NCI-H2171 (cell line): ENCODE measurements around the gene EPM2AIP1.
"Not testable (repeated sequence)": the region's sequence is repeated elsewhere in the genome, so short reads cannot be mapped to it uniquely, and the experiment has no call there.

Experiments
- DNase-seq: peaks from one replicate; lab custom pipeline; 2025; lab: John Stamatoyannopoulos, UW

Gene EPM2AIP1

DNA sequence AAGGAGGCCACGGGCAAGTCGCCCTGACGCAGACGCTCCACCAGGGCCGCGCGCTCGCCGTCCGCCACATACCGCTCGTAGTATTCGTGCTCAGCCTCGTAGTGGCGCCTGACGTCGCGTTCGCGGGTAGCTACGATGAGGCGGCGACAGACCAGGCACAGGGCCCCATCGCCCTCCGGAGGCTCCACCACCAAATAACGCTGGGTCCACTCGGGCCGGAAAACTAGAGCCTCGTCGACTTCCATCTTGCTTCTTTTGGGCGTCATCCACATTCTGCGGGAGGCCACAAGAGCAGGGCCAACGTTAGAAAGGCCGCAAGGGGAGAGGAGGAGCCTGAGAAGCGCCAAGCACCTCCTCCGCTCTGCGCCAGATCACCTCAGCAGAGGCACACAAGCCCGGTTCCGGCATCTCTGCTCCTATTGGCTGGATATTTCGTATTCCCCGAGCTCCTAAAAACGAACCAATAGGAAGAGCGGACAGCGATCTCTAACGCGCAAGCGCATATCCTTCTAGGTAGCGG lies at the start of gene EPM2AIP1:
TSS of gene EPM2AIP1 (minus strand) at position 326 of the 520 bp plus-strand sequence. CDS start at position 272, 54 bp downstream.
- DNase-seq = no peak

GRCh38 chr3:37042712-37043111 lies 49.8 kb upstream of the EPM2AIP1 start:
- DNase-seq = not testable (repeated sequence)

GRCh38 chr3:37041546-37042195 lies 48.7 kb upstream of the EPM2AIP1 start:
- DNase-seq = no peak

DNA sequence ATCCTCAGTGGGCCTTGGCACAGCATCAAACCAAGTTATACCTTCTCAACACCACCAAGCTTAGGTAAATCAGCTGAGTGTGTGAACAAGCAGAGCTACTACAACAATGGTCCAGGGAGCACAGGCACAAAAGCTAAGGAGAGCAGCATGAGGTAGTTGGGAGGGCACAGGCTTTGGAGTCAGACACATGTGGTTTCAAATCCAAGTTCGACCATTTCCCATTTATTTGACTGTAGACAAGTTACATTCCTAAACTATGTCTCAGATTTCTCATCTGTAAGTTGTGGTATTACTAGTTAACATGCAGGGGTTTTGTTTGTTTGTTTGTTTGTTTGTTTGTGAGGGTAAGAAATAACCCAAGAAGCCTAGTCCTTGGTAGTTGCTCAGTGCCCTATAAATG lies 47.3 kb upstream of the EPM2AIP1 start:
- no peak for DNase-seq

DNA sequence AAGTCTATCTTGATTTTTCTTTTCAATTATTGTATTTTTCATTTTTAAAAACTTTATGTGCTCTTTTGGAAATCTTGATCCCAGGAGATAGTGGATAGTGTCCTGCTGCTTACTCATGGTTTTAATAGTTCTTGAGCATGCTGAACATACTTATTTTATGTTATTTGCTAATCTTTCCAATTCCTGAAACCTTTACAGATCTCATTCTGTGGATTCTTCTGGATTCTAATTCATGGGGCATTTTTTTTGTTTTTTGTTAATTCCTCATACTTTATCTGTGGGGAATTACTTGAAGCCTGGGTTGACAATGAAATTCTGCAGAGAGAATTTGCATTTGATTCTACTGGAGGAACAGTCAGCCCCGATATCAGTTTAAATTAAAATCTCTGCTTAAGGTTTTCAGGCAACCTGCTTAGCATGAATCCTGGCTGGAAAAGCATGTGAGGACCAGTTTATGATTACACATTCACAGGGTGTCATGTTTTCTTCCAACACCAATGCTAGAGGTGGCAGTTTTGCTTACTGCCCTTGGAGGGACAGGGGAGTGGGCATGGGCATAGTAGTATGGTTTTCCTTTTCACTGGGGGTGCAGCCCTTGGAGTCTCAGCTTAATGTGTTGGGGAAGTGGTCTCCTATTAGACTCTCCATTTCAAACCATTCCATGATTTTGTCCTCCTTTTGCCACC lies 46.4 kb upstream of the EPM2AIP1 start:
- DNase-seq = no peak

DNA sequence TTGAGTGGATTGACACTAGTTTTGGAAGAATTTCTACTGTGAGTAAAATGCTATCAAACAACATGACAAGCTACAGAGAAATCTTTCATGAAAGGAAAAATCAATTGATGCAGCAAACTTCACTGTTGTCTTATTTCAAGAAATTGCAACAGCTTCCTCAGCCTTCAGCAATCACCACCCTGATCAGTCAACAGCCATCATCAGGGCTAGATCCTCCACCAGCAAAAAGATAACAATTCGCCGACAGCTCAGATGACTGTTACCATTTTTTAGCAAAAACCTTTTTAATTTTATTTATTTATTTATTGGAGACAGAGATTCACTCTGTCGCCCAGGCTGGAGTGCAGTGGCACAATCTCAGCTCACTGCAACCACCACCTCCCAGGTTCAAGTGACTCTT lies 44.4 kb upstream of the EPM2AIP1 start:
- DNase-seq = no peak

- DNase-seq = no peak
These were observed 40.0 kb upstream of the EPM2AIP1 start for GRCh38 chr3:37032961-37033360.

DNA sequence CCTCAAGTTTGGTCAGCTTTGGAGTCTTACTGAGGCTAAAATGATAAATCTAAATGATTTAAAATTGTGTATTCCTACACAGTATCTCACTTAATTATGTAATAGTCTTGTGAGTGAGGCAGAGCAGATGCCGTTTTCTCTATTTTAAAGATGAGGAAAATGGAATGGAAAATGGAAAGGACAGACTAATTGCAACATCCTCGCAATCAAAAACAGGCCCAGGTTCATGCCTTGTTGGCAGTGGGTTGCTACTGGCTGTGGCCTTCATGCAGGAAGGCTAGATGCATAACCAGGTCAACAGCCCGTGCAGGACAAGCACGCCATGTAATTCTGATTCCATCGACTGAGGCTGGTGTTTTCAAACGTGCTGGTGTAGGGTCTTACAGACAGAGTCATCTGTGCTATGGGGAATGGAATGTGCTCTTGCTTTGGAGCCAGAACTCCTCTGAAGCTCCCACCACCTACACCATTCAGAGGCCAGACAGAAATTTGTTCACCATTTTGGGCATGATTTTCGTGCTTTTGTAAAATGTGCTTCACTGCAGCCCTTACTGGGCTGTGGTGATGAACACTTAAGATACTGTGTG lies 38.3 kb upstream of the EPM2AIP1 start:
- no peak for DNase-seq

DNA sequence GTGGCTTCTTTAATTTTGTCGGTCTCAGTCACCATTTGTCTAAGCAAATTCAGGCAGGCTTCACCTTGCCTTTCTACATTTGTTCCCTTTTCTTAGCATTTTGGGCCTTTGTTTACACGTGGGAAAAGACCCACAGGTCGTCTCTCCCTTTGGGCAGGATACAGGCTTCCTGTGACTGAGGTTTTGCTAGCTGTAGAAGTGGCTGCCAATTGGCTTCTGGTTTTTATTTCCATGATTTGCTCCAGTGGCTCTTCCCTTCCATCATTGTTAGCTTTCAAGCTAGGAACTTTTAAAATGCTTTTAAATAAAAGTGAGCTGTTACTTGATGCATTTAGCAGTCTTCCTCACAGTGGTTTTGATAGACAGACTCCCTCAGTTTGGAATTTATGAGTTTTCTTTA lies 37.7 kb upstream of the EPM2AIP1 start:
- DNase-seq = no peak

GRCh38 chr3:37029516-37030163 lies 36.7 kb upstream of the EPM2AIP1 start:
- no peak for DNase-seq

GRCh38 chr3:37029111-37029510 lies 36.2 kb upstream of the EPM2AIP1 start:
- DNase-seq = no peak

DNA sequence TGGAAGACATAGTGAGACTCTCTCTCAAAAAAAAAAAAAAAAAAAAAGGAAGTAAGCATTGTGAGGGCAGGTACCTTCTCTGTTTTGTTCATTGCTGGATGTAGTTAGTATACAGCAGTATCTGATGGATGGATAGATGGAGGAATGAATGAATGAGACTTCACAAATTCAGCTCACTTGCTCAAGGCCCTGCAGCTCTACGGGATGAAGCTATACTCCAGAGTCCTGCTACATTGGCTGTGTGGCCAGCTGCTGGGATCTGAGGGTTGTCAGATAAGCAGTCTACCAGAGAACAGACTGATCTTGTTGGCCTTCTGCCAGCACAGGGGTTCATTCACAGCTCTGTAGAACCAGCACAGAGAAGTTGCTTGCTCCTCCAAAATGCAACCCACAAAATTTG lies 35.4 kb upstream of the EPM2AIP1 start:
- no peak for DNase-seq

DNA sequence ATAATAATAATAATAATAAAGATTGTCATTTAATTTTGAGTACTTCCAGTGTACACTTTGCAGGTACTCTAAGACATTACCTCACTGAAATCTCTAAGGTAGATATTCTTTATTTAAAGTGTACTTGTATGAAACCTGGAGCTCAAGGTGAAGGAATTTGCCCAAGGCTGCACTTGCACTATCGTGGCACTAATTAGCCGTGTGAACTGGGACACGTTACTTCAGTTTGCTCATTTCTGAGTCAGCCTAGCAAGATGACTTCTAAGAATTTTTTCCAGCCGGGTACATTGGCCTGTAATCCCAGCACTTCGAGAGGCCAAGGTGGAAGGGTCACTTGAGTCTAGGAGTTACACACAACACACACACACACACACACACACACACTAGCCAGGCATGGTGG lies 33.9 kb upstream of the EPM2AIP1 start:
- DNase-seq = no peak

GRCh38 chr3:37025561-37026335 lies 32.8 kb upstream of the EPM2AIP1 start:
- no peak for DNase-seq

DNA sequence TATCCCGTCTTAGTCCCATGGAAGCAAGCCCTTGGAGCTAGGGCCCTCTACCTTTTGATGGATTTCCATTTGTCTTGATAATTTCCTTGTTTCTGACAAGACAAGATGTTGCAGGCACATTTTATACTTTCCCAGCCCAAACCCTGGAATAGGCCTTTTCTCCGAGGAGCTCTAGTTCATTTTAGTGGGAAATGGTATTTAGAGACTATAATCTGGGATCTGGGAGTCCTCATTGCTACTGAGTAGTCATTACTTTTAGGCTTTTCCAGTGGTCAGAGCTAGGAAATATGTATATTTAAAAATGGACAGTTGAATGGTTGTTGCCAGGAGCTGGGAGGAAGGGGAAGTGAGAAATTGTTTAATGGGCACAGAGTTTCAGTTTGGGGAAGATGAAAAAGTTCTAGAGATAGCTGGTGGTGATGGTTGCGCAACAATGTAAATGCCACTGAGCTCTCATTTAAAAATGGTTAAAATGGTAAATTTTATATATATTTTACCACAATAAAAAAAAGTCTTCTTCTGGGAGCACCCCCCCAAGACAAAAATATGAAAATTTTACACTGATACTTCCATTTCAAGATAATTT lies 32.0 kb upstream of the EPM2AIP1 start:
- DNase-seq = no peak

DNA sequence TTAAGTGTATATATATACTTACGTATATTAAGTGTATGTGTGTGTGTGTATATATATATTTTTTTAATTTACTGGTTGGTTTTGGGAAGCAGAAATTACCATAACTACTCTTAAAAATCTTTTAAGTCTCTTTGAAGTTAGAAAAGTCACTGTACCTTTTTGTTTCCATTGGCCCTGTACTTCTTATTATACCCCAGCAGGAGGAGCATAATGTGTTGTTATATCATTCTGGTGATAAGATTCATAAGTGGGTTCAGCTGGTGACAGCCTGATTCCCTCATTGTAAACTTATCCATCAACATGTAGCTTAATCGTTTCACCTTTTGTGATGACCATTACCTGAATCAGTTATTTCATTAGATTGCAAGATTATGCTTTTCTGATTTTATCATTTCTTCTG lies 31.2 kb upstream of the EPM2AIP1 start:
- DNase-seq = no peak

GRCh38 chr3:37017683-37018082 lies 24.8 kb upstream of the EPM2AIP1 start:
- DNase-seq = no peak

DNA sequence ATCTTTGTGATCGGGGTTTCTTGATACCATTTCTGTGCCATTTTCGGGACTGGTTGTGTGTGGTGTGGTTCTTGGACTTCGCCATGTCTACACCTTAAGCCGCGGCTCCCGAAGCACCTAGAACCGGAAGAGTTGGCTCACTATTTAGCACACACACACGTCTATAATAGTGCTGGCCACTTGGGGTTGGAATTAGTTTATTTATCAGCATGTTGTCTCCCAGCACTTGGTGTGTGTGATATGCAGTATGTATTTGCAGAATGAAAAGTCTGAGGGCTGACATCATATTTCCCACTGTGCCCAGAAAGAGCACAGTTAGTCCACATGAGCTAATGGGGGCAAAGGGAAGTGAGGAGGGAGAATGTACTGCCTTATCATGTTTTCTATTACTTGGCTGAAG lies 24.0 kb upstream of the EPM2AIP1 start:
- DNase-seq = no peak

GRCh38 chr3:37015642-37016041 lies 22.7 kb upstream of the EPM2AIP1 start:
- DNase-seq = no peak

DNA sequence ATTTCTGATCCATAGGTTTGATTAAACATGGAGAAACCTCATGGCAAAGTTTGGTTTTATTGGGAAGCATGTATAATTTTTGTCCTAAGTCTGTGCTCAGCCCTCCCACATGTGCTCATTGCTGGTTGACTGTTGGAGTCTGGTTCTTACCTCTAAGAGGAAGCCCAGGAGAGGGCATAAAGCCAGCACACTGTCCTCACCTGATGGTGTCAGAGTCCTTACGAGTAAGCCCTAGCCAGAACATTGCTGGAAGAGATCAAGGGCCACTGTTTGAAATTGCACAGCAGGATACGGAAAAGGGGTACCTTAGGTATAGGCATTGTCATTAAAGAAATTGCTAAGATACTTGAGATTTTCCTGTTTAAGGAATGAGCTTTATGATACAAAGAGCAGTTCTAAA lies 21.7 kb upstream of the EPM2AIP1 start:
- no peak for DNase-seq
